Measurements from ENCODE around the gene ADD1. TPM values are rescaled to one million over a fixed set of nuclear protein-coding genes. Genes with fewer than 3 reads are reported as not detected.

The ADD1 gene
- total RNA-seq, 1 donor from 2014 or later = 187 TPM

DNA sequence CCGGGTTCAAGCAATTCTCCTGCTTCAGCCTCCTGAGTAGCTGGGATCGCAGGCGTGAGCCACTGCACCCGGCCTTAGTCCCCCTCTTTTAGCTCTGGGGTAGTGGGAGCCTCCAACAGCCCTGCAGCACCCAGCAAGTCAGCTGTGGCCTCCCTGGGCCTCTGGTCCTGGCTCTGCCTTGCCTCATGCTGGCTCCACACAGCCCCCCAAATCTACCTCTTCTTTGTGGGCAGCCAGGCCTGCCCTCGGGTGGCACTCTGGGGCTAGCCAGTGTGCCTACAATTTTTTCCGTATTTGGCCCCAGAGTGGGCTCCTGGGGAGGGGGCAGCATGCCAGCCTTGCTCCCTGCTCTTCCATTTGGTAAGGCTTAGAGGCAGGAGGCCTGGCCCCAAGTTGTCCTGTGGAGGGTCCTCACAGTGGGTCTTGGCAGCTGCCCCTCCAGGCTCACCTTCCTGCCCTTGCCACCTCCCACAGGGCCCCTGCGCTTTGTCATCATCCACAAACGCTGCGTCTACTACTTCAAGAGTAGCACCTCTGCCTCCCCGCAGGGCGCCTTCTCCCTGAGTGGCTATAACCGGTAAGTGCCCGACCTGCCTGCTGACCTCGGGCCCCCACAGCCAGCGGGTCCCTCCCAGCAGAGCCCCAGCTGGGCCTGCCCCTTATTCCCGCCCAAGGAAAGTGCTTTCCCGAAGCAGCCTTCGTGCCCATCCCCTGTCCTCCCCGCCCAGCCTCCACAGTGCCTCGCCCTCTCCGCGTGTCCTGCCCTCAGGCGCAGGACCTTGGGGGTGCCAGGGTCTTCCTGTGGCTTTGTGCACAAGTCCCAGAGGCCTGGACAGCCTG is 21.0 kb upstream of the ADD1 start:
- intact Hi-C loops (cut with micrococcal nuclease) = no loop called here
- peaks cover 48% of the 10 kb centered on the region for H3K36me3 Mint-ChIP-seq (ENCODE audit: low read depth)
- no peak overlapping the region for H3K4me3 Mint-ChIP-seq

DNA sequence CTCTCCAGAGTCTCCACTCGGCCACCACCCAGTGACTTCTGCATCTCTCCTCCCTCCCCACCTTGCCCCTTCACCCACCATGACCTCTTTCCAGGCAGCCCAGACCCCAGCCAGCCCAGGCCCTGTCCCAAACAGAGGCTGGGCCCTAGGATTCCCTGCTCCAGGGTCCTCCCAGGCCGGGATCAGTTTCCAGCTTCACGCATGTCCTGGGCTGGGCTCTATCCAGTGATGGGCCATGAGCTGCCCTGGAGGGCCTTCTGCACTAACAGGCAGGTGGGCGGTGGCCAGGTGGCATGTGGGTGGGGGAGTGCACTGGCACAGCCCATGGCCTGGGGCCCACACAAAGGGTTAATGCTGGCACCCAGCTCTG is 20.4 kb upstream of the ADD1 start:
- no peaks in the 10 kb centered on the region for H3K27me3 Mint-ChIP-seq
- intact Hi-C loops (cut with micrococcal nuclease) = no loop called here
- H3K36me3 Mint-ChIP-seq (ENCODE audit: low read depth) = peaks cover 51% of the 10 kb centered on the region
- no peaks in the 10 kb centered on the region for H3K9me3 Mint-ChIP-seq
- DNase-seq = no peak
- no peak overlapping the region for H3K4me3 Mint-ChIP-seq
- no peak overlapping the region for H3K27ac Mint-ChIP-seq
- peaks cover 4% of the 10 kb centered on the region for H3K4me1 Mint-ChIP-seq

More for the DNA sequence above, 21.0 kb upstream of the ADD1 start:
- no peaks in the 10 kb centered on the region for H3K9me3 Mint-ChIP-seq
- H3K27ac Mint-ChIP-seq = no peak overlapping the region
- H3K27me3 Mint-ChIP-seq = no peaks in the 10 kb centered on the region
- H3K4me1 Mint-ChIP-seq = peaks cover 4% of the 10 kb centered on the region
- no peak for DNase-seq

DNA sequence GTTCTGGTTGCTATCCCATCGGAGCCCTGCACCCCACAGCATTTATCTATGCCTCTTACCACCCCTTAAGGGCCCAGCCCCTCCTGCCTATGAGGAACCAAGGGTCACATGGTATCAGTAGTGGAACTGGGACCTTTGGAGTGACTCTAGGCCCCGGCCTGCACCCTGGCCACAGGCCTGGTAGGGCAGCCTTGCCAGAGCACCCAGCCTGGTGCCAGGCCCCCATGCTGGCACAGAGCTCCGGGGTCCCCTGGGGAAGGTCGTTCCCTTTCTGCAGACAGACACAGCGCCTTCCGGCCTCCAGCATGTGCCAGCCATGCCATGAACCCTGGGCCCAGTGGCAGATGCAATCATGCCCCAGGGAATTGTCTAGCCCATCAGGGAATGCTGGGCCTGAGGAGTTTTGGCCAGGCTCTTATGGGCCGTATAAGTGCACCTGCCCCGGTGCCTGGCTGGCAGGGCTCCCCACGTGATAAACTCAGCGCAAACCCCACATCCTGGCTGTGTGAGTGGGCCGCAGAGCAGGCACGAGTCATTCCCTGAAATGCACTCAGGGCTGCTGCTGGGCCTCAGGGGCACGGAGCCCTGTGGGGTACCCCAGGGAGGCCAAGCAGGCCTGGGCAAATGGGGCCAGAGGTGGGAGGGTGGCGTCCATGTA is 19.8 kb upstream of the ADD1 start:
- intact Hi-C loops (cut with micrococcal nuclease) = no loop called here
- H3K27me3 Mint-ChIP-seq = no peaks in the 10 kb centered on the region
- peaks cover 56% of the 10 kb centered on the region for H3K36me3 Mint-ChIP-seq (ENCODE audit: low read depth)
- H3K9me3 Mint-ChIP-seq = no peaks in the 10 kb centered on the region
- H3K4me1 Mint-ChIP-seq = peaks cover 4% of the 10 kb centered on the region
- no peak overlapping the region for H3K27ac Mint-ChIP-seq
- DNase-seq = no peak
- H3K4me3 Mint-ChIP-seq = no peak overlapping the region

DNA sequence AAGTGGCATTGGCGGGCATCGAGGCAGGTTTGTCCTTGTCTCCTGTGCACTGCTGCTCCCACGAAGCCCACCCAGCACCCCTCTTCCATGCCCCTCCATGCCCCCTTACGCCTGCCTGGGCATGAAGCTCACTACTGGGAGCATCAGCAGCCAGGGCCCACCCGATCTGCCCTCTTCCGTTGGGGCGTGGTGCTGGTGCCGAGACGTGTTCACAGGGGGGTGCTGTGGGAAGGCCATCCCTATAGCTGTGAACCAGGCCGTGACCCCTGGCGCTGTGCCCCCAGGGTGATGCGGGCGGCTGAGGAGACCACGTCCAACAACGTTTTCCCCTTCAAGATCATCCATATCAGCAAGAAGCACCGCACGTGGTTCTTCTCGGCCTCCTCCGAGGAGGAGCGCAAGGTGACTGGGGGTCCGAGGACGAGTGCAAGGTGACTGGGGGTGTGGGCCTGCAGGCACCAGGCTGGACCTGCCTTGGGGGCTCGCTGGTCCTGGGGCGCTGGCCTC is 19.3 kb upstream of the ADD1 start:
- DNase-seq = no peak
- H3K9me3 Mint-ChIP-seq = no peaks in the 10 kb centered on the region
- peaks cover 58% of the 10 kb centered on the region for H3K36me3 Mint-ChIP-seq (ENCODE audit: low read depth)
- intact Hi-C loops (cut with micrococcal nuclease) = no loop called here
- H3K4me3 Mint-ChIP-seq = no peak overlapping the region
- peaks cover 4% of the 10 kb centered on the region for H3K4me1 Mint-ChIP-seq
- no peak overlapping the region for H3K27ac Mint-ChIP-seq
- no peaks in the 10 kb centered on the region for H3K27me3 Mint-ChIP-seq

DNA sequence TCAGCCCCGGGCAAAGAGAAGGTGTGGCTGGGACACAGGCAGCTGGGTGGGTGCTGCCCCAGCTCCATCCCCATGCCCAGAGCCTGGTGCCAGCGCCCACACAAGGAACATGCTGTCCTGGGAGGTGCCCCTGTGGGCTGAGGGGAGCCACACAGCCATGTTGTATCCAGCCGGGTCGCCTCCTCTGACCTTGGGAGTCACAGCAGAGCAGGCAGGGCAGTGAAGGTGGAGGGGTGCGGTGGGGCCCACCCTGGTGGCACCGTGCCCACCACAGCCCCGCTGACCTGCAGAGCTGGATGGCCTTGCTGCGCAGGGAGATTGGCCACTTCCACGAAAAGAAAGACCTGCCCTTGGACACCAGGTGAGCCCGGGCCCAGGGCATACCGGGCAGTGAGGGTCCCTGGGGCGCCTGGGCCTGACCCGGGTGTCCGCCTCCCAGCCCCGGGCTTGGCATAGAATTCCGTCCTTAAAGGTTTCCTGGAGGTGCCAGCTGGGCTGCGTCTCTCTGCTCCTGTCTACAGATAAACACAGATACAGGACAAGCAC is 18.7 kb upstream of the ADD1 start:
- Mint-ChIP-seq H3K9me3 (no peaks in the 10 kb centered on the region), H3K27ac (no peak overlapping the region), H3K27me3 (no peaks in the 10 kb centered on the region), H3K4me1 (no peaks in the 10 kb centered on the region), H3K4me3 (no peak overlapping the region), H3K36me3 (ENCODE audit: low read depth) (peaks cover 57% of the 10 kb centered on the region)
- intact Hi-C loops (cut with micrococcal nuclease) = no loop called here
- DNase-seq = no peak

DNA sequence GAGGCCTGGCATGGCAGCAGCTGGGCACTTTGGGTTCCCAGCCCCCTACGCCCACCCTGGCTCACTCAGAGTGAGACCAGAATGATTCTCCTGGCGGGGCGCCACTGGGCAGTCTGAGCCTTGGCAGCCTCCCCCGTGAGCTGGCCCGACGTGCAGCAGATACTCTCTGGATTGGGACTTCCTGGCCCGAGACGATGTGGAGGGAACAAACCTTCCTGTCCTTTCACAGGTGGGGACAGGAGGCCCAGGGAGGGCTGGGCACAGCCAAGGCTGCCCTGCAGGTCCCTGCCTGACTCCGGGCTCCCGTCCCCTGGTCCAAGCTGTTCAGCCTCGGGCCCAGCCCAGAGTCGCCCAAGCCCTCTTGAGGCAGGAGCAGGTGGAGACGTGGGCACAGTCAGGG is 17.9 kb upstream of the ADD1 start:
- intact Hi-C loops (cut with micrococcal nuclease) = no loop called here
- no peak for DNase-seq
- Mint-ChIP-seq H3K4me1 (no peaks in the 10 kb centered on the region), H3K9me3 (no peaks in the 10 kb centered on the region), H3K4me3 (no peak overlapping the region), H3K27me3 (no peaks in the 10 kb centered on the region), H3K36me3 (ENCODE audit: low read depth) (peaks cover 55% of the 10 kb centered on the region), H3K27ac (no peak overlapping the region)

DNA sequence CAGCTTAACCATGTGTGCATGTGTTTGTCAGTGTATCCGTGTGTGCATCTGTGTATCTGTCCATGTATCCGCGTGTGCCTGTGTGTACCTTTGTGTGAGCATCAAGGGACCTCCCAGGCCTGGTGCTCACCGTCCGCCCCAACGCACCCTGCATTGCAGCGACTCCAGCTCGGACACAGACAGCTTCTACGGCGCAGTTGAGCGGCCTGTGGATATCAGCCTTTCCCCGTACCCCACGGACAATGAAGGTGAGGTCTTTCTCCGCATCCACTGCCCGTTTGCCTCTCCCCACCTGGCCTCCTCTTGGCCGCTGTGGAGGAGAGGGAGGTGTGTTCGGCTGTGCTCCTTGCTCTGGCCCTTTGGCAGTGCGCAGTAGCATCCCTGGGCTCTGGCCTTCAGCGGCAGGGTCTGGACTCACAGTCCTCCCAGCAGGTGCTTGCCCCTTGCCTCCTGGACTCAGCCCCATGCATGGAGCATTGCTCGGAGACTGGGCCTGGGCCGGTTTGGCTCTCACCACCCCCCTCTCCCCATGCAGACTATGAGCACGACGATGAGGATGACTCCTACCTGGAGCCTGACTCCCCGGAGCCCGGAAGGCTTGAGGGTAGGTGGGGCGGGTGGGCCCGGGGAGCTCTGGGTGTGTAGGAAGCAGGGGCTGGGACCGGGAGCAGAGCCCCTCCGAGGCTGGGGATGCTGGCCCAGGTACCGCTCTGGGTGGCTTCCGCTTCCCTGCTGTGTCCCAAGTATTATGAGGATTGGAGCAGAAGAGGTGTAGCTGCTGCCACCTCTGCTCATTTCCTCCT is 16.4 kb upstream of the ADD1 start:
- intact Hi-C loops (cut with micrococcal nuclease) = no loop called here
- H3K27me3 Mint-ChIP-seq = no peaks in the 10 kb centered on the region
- peaks cover 61% of the 10 kb centered on the region for H3K36me3 Mint-ChIP-seq (ENCODE audit: low read depth)

DNA sequence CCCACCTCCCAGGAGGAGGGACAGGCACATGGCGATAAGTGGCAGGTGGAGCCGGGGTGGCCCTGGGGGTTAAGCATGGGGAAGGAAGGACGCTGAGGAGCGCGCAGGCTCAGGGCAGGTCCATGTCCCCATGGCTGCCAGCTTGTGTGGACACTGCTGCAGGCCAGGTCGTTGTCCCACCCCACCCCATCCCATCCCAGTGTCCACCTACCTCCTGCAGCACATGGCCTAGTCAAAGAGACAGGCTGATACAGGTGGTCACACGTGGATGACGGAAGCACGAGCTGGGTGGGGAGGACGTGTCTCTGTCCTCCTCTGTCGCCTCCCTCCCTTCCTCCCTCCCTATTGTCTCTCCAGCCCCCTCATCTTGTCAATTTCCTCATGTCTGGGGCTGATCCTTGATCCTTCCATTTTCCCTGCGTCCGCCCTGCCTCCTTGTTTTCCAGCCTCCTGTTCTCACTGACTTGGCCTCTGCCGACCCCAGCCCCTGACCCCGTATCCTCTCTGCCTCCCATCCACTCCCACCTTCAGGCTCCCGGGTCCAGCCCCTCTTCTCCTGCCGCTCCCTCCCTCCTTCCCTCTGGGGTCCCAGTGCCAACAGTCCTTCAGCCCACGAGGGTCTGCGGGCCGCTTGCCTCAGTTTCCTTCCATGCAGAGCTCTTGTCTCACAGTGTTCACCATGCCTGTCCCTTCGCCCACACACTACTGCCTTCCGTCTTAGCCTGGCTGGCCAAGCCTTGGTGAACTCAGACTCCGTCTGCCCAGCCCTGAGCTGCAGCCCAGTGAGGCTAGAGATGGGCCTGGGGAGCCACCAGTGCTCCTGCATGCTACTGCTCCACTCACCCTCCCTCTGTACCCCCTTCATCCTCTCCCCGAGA is 15.5 kb upstream of the ADD1 start:
- peaks cover 59% of the 10 kb centered on the region for H3K36me3 Mint-ChIP-seq (ENCODE audit: low read depth)
- intact Hi-C loops (cut with micrococcal nuclease) = no loop called here

More for the DNA sequence above, 16.4 kb upstream of the ADD1 start:
- Mint-ChIP-seq H3K27ac (no peak overlapping the region), H3K4me1 (no peaks in the 10 kb centered on the region), H3K9me3 (no peaks in the 10 kb centered on the region), H3K4me3 (no peak overlapping the region)
- no peak for DNase-seq

DNA sequence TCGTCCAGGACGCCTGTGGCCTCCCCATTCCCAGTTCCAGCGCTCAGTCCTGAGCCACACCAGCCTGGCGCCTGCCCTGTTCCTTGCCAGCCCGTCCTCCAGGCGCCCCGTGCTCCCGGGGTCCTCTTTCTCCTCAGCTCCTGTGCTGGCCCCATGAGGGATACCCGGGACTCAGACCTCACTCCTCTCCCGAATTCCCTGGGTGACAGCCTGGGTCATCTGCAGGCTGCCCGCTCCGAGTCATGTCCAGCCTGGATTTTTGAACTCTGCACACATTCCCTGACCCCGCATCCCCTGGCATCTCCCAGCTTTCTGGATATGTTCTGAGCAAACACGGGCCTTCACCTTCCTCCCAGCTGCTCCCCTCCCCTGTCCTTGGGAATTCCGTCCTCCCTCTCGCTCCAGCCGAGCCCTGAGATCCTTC is 14.9 kb upstream of the ADD1 start:
- Mint-ChIP-seq H3K4me3 (no peak overlapping the region), H3K4me1 (no peaks in the 10 kb centered on the region), H3K9me3 (no peaks in the 10 kb centered on the region), H3K36me3 (ENCODE audit: low read depth) (peaks cover 59% of the 10 kb centered on the region), H3K27ac (no peak overlapping the region), H3K27me3 (no peaks in the 10 kb centered on the region)
- intact Hi-C loops (cut with micrococcal nuclease) = no loop called here
- no peak for DNase-seq

More for the DNA sequence above, 15.5 kb upstream of the ADD1 start:
- Mint-ChIP-seq H3K4me1 (no peaks in the 10 kb centered on the region), H3K27me3 (no peaks in the 10 kb centered on the region), H3K9me3 (no peaks in the 10 kb centered on the region), H3K27ac (no peak overlapping the region), H3K4me3 (no peak overlapping the region)
- no peak for DNase-seq

DNA sequence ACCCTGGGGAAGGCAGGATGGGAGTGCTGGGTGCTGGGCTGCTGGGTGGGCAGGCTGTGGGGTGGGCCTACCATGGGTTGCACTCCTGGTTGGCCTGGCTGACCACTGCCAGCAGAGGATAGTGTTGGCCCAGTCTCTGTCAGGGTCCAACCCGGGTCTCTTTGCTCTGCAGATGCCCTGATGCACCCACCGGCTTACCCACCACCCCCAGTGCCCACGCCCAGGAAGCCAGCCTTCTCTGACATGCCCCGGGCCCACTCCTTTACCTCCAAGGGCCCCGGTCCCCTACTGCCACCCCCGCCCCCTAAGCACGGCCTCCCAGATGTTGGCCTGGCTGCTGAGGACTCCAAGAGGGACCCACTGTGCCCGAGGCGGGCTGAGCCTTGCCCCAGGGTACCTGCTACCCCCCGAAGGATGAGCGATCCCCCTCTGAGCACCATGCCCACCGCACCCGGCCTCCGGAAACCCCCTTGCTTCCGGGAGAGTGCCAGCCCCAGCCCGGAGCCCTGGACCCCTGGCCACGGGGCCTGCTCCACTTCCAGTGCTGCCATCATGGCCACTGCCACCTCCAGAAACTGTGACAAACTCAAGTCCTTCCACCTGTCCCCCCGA is 14.2 kb upstream of the ADD1 start:
- no peak for DNase-seq
- no peak overlapping the region for H3K27ac Mint-ChIP-seq
- intact Hi-C loops (cut with micrococcal nuclease) = no loop called here
- peaks cover 55% of the 10 kb centered on the region for H3K36me3 Mint-ChIP-seq (ENCODE audit: low read depth)
- no peak overlapping the region for H3K4me3 Mint-ChIP-seq
- no peaks in the 10 kb centered on the region for H3K27me3 Mint-ChIP-seq
- peaks cover 2% of the 10 kb centered on the region for H3K4me1 Mint-ChIP-seq
- no peaks in the 10 kb centered on the region for H3K9me3 Mint-ChIP-seq

DNA sequence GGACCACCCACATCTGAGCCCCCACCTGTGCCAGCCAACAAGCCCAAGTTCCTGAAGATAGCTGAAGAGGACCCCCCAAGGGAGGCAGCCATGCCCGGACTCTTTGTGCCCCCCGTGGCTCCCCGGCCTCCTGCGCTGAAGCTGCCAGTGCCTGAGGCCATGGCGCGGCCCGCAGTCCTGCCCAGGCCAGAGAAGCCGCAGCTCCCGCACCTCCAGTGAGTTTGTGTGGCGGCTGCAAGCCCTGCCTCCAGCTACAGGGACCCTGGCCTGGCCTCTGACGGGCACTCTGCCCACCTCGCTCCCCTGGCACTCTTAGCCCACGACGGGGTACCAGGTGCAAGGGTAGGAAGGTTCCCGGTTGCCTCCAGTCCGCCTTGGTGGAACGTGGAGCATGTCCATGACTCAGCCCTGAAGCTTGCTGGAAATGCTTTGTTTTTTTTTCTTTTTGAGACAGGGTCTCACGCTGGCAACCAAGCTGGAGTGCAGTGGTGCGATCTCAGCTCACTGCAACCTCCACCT is 13.7 kb upstream of the ADD1 start:
- intact Hi-C loops (cut with micrococcal nuclease) = no loop called here
- no peak for DNase-seq
- Mint-ChIP-seq H3K36me3 (ENCODE audit: low read depth) (peaks cover 52% of the 10 kb centered on the region), H3K27ac (no peak overlapping the region), H3K27me3 (no peaks in the 10 kb centered on the region), H3K4me3 (no peak overlapping the region), H3K9me3 (no peaks in the 10 kb centered on the region), H3K4me1 (peaks cover 7% of the 10 kb centered on the region)

DNA sequence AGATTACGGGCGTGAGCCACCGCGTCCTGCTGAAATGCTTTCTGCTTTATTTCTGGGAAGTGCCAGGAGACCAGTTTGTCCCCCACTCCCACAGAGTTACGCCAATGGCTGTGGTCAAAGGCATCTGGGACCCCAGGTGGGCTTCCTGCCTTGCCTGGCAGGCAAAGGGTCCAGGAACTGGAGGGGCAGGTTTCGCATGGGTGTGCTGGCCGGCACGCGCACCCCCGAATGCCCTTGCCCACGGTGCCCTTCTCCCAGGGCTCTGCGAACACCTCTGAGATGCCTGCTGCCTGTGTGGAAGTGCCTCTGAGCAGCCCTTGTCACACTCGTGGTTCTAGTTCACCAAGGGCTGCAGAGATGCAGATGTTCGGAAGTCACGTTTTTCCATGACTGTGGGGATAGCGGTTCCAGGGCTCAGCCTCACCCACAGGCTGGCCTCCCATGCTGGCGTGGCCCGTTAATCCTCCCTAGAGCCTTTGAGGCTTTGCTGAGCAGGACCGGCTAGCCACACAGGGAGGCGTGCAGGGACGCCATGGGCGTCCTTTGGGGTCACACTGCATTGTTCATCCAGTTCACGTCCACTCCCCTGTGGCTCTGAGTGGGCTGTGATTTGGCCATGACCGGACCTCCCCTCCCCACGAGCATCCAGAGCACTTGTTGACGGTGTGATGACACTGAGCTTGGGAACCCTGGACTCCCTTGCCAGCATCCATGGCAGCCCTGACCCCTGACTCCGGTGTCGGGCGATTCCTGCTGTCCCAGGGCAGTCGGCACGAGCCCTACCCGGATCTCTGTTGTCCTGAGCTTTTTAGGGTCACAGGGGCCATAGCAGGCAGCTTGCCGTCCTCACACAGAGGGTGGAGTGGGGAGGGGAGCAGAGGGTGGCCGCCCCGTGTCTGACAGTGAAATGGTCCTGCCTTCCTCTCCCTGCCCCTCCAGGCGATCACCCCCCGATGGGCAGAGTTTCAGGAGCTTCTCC is 12.7 kb upstream of the ADD1 start:
- no peak for DNase-seq
- Mint-ChIP-seq H3K4me3 (no peak overlapping the region), H3K9me3 (no peaks in the 10 kb centered on the region), H3K27ac (no peak overlapping the region), H3K27me3 (no peaks in the 10 kb centered on the region), H3K4me1 (peaks cover 11% of the 10 kb centered on the region), H3K36me3 (ENCODE audit: low read depth) (peaks cover 48% of the 10 kb centered on the region)
- intact Hi-C loops (cut with micrococcal nuclease) = no loop called here
